Mesodermal cell (in vitro differentiated cells): ENCODE measurements around the gene TMEM255A.

Source experiments
- H3K27ac ChIP-seq: 2 replicates; pipeline ENCODE4 v1.7.0; 2013; ENCODE audit warnings: mild to moderate bottlenecking, low read depth, low read length, moderate library complexity; ENCODE audit not compliant: severe bottlenecking
- H3K36me3 ChIP-seq: 2 replicates; pipeline ENCODE4 v1.7.1; 2013; ENCODE audit warnings: mild to moderate bottlenecking, low read length, moderate library complexity; ENCODE audit not compliant: control insufficient read depth, insufficient read depth
- H3K4me1 ChIP-seq: one replicate; pipeline ENCODE4 v1.7.1; 2013; ENCODE audit warnings: mild to moderate bottlenecking, low read length; ENCODE audit not compliant: insufficient read depth, control insufficient read depth, poor library complexity, severe bottlenecking
- H3K4me3 ChIP-seq: 2 replicates; pipeline ENCODE4 v1.7.0; 2013; ENCODE audit warnings: low read length, control low read depth, mild to moderate bottlenecking; ENCODE audit not compliant: insufficient read depth, poor library complexity, severe bottlenecking; ENCODE audit errors: extremely low read depth
- H3K9me3 ChIP-seq: 2 replicates; pipeline ENCODE4 v1.7.1; 2013; ENCODE audit warnings: mild to moderate bottlenecking, low read length, moderate library complexity; ENCODE audit not compliant: control insufficient read depth
- WGBS, 2 experiments: methylation state at CpG; one replicate each; pipeline ENCODE4 v1.1.5; 2013; ENCODE audit warnings: missing lambda C conversion rate in 2 of 2; ENCODE audit not compliant: insufficient coverage in 2 of 2; 5-methylcytosine and 5-hydroxymethylcytosine counted together

TMEM255A gene

DNA sequence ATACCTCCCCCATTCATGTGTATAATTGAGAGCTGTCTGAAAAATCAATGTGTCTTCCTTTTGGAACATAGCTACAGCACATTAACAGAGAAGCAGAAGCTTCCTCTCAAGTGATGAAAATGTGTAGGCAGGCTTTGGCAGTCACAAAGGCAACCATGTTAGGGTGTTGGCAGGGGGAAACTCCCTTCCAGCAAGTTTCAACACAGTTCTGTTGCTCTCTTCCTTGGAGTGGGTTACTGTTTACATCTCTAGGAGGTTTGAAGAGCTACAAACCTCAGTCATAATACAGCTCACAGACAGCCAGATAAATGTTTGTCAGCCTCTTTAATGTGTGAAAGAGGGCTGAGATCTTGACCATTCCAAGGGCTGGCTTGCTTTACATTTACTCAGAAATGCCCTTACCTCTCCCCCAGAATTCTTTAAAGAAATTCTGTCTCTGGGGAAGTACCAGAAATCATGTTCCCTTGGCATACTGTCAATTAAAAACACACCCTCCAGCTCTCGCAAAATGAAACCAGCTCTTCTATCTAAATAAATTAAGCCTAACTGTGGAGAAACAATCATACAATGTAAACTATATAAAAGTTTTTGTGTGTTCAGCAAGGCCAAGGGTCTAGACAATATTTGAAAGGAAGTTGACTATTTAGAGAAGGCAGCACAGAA lies 41.8 kb downstream of the TMEM255A start:
- Histone ChIP-seq H3K9me3 (no peaks in the 10 kb centered on the region), H3K36me3 (no peaks in the 10 kb centered on the region), H3K4me1 (no peaks in the 10 kb centered on the region), H3K27ac (no peak overlapping the region), H3K4me3 (no peak overlapping the region)
- WGBS, 2 experiments = no CpG with 5 or more reads among the region's 1 CpG

DNA sequence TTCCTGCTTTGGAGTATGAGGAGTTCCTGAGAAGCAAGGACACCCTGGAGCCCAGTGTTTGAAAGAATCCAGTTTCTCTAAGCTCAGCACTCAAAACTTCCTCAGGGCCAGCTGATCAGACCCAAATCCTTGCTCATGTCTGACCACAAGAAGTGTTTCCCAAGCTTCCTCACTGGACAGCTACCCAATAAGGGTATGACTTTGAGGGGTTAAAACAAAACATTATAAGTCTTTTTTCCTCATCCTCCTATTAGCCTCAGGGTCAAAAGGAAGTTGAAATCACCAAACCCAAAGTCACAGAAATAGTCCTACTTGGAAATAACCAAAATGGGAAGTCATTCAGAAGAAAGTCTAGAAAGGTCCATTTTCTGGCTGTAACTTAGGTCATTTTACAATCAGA lies 46.9 kb downstream of the TMEM255A start:
- no peaks in the 10 kb centered on the region for H3K4me1 ChIP-seq
- H3K36me3 ChIP-seq = no peaks in the 10 kb centered on the region
- no peaks in the 10 kb centered on the region for H3K9me3 ChIP-seq
- no peak overlapping the region for H3K27ac ChIP-seq
- no peak overlapping the region for H3K4me3 ChIP-seq

DNA sequence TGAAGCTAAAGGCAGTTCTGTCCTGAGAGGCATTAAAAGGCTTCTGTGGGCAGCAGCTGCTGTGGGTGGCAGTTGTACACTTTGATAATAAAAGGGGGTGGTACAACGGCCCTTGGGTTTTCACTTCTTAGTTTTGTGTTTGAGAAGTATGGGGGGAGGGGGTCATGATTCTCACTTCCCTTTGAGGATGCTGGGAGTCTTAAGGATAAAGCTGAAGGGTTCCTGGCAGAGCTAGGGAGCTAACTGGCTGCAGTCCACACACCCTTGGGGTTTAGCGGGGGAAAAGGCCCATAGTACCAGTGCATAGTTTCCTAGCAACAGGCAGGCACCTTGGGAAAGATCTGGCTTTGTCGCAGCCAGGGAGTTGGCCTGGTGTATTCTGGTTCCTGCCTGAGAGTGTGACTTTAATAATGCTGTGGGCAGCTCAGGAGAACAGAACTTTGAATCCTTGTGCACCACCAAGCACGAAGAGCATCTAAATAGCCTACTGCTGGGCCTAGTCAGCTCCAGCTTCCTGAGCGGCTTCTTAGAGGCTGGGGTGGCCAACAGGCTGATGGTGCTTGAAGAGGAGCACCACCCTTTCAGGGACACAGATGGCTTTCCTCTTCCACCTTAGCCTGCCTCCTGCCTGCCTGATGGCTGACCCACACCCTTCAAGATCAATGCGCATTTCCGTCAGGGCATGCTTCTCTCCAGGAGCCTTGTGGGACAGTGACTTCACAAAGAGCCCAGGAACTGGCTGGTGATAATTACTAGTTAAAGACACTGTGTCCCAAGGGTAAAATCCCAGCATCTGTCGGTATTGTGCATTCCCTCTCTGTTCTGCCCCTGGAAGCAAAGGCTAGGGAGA lies 48.2 kb downstream of the TMEM255A start:
- Histone ChIP-seq H3K4me1 (no peaks in the 10 kb centered on the region), H3K36me3 (peaks cover 3% of the 10 kb centered on the region), H3K4me3 (no peak overlapping the region), H3K27ac (no peak overlapping the region), H3K9me3 (no peaks in the 10 kb centered on the region)
- WGBS, 2 experiments = 57% methylated on average over 4 of the region's 8 CpGs; no CpG with 5 or more reads in 1 of the 2 experiments

DNA sequence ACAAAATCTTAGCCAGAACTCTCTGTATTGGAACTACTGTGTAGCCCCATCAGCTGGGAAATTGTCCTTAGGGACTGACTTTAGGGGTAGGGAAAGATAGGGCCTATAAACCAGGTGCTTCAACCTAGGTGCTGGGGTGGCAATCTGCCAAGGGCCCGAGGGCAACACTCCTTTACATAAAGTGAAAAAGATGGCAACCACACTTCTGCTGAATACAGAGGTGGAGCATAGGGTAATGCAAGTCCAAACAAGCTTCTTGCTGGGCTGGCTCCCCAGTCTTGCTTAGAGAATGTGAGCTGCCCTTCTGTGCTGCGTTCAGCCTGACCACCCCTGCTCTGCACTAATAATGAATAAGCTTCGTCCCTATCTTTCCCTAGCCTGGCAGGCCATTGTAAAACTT lies 50.9 kb downstream of the TMEM255A start:
- H3K27ac ChIP-seq = no peak overlapping the region
- H3K4me3 ChIP-seq = no peak overlapping the region
- peaks cover 4% of the 10 kb centered on the region for H3K36me3 ChIP-seq
- H3K9me3 ChIP-seq = no peaks in the 10 kb centered on the region
- WGBS, 2 experiments = no CpG with 5 or more reads among the region's 3 CpGs
- H3K4me1 ChIP-seq = no peaks in the 10 kb centered on the region

DNA sequence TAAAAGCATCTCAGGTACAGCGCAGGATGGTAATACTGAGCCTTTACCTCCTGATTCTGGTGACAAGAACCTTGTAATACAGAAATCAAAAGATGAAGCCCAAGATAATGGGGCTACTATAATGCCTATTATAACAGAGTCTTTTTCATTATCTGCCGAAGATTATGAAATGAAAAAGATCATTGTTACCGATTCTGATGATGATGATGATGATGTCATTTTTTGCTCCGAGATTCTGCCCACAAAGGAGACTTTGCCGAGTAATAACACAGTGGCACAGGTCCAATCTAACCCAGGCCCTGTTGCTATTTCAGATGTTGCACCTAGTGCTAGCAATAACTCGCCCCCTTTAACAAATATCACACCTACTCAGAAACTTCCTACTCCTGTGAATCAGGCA lies 57.5 kb downstream of the TMEM255A start:
- Histone ChIP-seq H3K4me3 (no peak overlapping the region), H3K27ac (no peak overlapping the region), H3K36me3 (peaks cover 25% of the 10 kb centered on the region), H3K4me1 (no peaks in the 10 kb centered on the region), H3K9me3 (no peaks in the 10 kb centered on the region)
- WGBS, 2 experiments = 60 to 100% methylated on average over 1 of the region's 6 CpGs

DNA sequence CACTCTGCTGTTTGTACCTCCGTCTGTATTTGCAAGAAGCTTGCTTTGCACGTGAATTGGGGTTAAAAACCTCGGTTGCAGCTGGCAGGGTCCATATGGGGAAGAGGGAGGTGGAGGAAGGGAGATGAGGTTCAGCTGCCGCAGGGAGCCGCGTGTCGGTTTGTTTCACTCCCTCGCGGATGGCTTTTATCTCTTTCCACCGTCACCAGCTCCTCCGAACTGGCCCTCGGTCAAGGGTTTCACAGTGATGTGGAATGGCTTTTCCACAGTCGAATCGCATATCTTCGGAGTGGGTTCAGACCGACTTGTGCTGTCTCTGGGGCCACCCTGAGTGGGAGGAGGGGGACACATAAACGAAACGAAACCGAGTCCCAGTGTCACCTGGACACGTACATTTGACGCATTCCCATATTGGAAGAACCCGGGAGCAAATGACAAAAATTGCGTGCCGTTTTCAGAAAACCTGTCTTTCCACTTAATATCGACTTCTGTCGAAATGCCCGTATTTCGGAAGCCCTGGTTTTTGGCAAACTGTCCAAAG lies 59.7 kb downstream of the TMEM255A start:
- no peaks in the 10 kb centered on the region for H3K4me1 ChIP-seq
- H3K9me3 ChIP-seq = no peaks in the 10 kb centered on the region
- peak overlapping the region; percentile 68 for H3K4me3 ChIP-seq
- H3K36me3 ChIP-seq = peaks cover 21% of the 10 kb centered on the region
- 0% methylated on average over 6 to 11 of the region's 28 CpGs for WGBS, 2 experiments
- H3K27ac ChIP-seq = peak overlapping the region; percentile 83

DNA sequence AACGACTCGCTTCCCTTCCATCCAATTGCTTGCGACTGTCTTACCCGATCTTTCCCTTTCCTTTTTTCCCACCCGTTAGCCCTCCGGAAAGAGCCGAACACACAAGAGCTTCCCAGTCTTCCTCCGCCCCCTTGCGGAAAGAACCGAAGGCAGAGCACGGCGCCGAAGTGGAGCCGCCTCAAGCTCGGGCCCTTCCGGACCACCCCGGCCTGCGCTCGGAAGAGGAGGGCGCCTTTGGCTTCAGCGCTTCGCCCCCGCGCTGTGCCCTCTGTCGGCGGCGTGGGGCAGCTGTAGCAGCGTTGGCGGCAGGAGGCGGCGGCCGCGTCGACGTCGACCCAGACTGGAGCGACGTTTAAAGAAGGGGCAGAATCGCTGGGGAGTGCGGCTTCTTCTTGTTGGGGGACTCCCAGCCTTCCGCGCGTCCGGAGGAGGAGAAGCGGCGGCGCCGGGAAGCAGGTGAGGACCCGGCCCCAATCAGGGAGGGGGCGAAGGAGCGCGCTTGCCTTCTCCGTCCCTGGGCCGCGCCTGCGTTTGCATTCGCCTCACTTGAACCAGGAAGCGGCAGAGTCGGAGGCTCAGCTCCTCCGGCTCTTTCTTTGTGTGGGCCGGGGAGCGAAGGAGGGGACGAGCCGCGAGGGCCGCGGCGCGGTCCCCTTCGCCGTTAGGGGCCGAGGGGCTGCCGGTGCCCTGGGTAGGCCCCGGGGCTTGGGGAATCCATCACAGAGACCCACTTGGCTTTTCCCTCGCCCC lies 60.6 kb downstream of the TMEM255A start, which contains the start of gene ZBTB33:
TSS of gene ZBTB33 (plus strand) at position 291 of the 750 bp plus-strand sequence. CDS start 2,604 bp downstream, outside the sequence.
- 0 to 1% methylated on average over 22 to 32 of the region's 75 CpGs for WGBS, 2 experiments
- Histone ChIP-seq H3K27ac (peak within 1 kb of the TSS; percentile 83), H3K4me3 (peak within 1 kb of the TSS; percentile 68)

DNA sequence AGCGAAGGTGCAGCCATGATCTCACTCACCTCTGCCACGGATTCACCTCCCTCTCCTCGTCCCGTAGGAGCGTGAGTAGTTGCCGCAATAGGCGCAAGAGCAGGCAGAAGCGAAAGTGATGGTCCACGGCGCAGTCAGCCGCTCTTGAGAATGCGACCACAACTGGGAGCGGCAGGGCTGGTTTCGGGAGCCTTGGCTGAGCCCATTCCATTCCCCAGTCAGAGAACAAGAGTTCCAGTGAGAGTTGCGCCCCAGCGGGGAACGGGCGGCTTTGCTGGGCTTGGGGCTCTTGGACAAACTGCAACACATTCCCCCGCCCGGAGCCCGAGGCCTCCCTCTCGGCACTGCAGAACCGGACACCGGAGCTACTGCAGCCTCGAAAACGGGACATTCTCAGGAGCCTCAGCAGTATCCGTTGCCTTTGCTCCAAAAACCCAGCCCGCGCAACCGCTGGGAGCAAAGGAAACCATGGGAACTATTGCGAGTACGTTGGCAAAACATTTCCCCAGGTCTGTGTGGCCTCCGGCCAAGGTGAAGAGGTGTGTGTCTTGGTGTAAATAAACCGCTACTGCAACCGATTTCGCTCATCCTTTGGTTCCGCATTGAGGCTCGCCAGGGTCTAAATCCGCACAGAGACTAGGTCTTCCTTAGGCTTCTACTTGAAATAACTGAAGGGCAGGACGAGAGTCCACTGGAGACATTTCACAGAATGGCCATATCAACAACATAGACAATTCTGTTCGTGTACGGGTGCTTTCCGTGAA lies 66.3 kb downstream of the TMEM255A start:
- Histone ChIP-seq H3K4me3 (peak overlapping the region; percentile 51), H3K36me3 (no peaks in the 10 kb centered on the region), H3K4me1 (no peaks in the 10 kb centered on the region), H3K9me3 (no peaks in the 10 kb centered on the region), H3K27ac (peak overlapping the region; percentile 71)
- 0% methylated on average over 8 to 19 of the region's 43 CpGs for WGBS, 2 experiments

More for the DNA sequence above, 60.6 kb downstream of the TMEM255A start, which contains the start of gene ZBTB33:
- H3K9me3 ChIP-seq = no peaks in the 10 kb centered on the region
- no peaks in the 10 kb centered on the region for H3K4me1 ChIP-seq
- H3K36me3 ChIP-seq = peaks cover 21% of the 10 kb centered on the region

DNA sequence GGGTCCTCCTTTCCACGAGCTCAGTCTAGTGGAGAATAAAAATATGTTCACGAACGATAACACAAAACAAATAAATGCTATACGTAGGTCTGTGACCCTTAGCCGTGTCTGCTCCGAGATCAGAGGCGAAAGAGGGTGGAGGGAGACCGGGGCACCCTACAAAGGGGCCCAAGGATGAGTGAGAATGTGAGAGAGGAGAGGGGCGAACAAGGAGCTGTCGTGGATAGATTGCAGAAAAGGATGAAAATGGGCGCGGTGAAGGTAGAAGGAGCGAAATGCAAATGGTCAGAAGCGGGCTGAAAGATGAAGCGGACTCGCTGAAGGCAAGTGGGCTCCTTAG lies 66.9 kb downstream of the TMEM255A start:
- Histone ChIP-seq H3K4me1 (no peaks in the 10 kb centered on the region), H3K4me3 (peak overlapping the region; percentile 51), H3K36me3 (no peaks in the 10 kb centered on the region), H3K9me3 (no peaks in the 10 kb centered on the region), H3K27ac (peak overlapping the region; percentile 71)
- 0% methylated on average over 1 to 6 of the region's 16 CpGs for whole genome bisulfite sequencing, 2 experiments

DNA sequence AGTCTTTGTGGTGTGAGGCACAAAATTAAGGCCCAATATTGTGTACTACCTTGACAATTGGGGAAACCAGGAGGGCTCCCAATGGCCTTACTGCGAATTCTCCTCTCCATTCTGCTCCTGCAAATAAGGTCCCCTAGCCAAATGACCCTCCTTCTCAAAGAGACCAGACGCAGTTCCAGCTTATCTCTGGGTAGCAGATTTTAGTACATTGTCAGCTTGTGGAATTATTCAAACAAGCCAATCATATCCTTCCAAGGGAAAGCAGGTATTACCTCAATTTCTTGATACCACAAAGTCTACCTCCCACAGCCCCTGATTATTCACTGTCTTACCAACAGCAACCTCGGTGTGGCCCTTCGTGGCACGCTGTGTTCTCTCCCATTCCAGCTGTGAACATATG lies 68.4 kb downstream of the TMEM255A start:
- no peaks in the 10 kb centered on the region for H3K4me1 ChIP-seq
- H3K4me3 ChIP-seq = no peak overlapping the region
- no peaks in the 10 kb centered on the region for H3K36me3 ChIP-seq
- H3K9me3 ChIP-seq = no peaks in the 10 kb centered on the region
- 80% methylated on average over 1 of the region's 5 CpGs; no CpG with 5 or more reads in 1 of the 2 experiments for WGBS, 2 experiments
- H3K27ac ChIP-seq = no peak overlapping the region
